SU-DHL-6 (cell line): ENCODE measurements around the gene SGPL1.

Source experiments
- H2AFZ ChIP-seq: fragments of 200-600 bp; sonication (generic); 2 replicates; pipeline ENCODE4 v1.6.1; 2014; ENCODE audit warnings: low read depth, mild to moderate bottlenecking, moderate library complexity, mixed read lengths, antibody characterized with exemption, low read length; ENCODE audit not compliant: severe bottlenecking
- H3F3A ChIP-seq: fragments of 200-600 bp; shearing (Covaris generic); 2 replicates; pipeline ENCODE4 v1.6.0; 2016; ENCODE audit warnings: antibody characterized with exemption, mild to moderate bottlenecking; ENCODE audit not compliant: insufficient read depth
- H3K27ac ChIP-seq: fragments of 200-600 bp; sonication (generic); 2 replicates; pipeline ENCODE4 v1.5.1; 2016; ENCODE audit warnings: low read depth, mild to moderate bottlenecking, low read length, moderate library complexity, mixed read lengths
- H3K27me3 ChIP-seq: fragments of 200-600 bp; sonication (generic), shearing (Covaris generic); 2 replicates; pipeline ENCODE4 v1.6.0; 2014; ENCODE audit warnings: mild to moderate bottlenecking, low read length
- H3K36me3 ChIP-seq: fragments of 200-600 bp; sonication (generic); 2 replicates; pipeline ENCODE4 v1.6.1; 2014; ENCODE audit warnings: mild to moderate bottlenecking, low read length, mixed read lengths
- H3K4me2 ChIP-seq: fragments of 300-600, 200-600 bp; shearing (Covaris generic), sonication (generic); 2 replicates; pipeline ENCODE4 v1.6.0; 2014; ENCODE audit warnings: low read length, low read depth, mild to moderate bottlenecking; ENCODE audit not compliant: poor library complexity, severe bottlenecking
- H3K4me3 ChIP-seq: fragments of 200-600 bp; sonication (generic); 2 replicates; pipeline ENCODE4 v1.5.1; 2014; ENCODE audit warnings: antibody characterized with exemption, low read length, mild to moderate bottlenecking, mixed read lengths; ENCODE audit not compliant: insufficient read depth, poor library complexity, severe bottlenecking
- H3K79me2 ChIP-seq: fragments of 200-600 bp; sonication (generic); 2 replicates; pipeline ENCODE4 v1.6.1; 2014; ENCODE audit warnings: mild to moderate bottlenecking, low read length, moderate library complexity; ENCODE audit not compliant: insufficient read depth
- H3K9ac ChIP-seq: fragments of 200-600 bp; sonication (generic); 2 replicates; pipeline ENCODE4 v1.7.0; 2014; ENCODE audit warnings: mild to moderate bottlenecking, low read length
- H3K9me2 ChIP-seq: fragments of 200-600 bp; sonication (generic); replicated peaks from 2 replicates; pipeline ENCODE4 v1.6.1; 2014; ENCODE audit warnings: low read length; ENCODE audit not compliant: insufficient read depth
- H3K9me3 ChIP-seq: fragments of 200-600 bp; sonication (generic); 2 replicates; pipeline ENCODE4 v1.6.1; 2014; ENCODE audit warnings: low read length, mixed read lengths; ENCODE audit not compliant: insufficient read depth
- H4K20me1 ChIP-seq: fragments of 200-600 bp; sonication (generic); 2 replicates; pipeline ENCODE4 v1.6.1; 2014; ENCODE audit warnings: low read depth, mild to moderate bottlenecking, antibody characterized with exemption, low read length, moderate library complexity, mixed read lengths
- CTCF ChIP-seq: fragments of 200-600 bp; sonication (generic); IDR thresholded peaks from one replicate; pipeline ENCODE4 v1.5.1; 2017; ENCODE audit warnings: antibody characterized with exemption, mild to moderate bottlenecking, low read length, moderate library complexity; ENCODE audit not compliant: insufficient read depth, poor library complexity, severe bottlenecking
- EZH2phosphoT487 ChIP-seq: fragments of 200-600 bp; sonication (generic), shearing (Covaris generic); conservative IDR thresholded peaks from 2 replicates; pipeline ENCODE4 v1.6.1; 2018; ENCODE audit warnings: mild to moderate bottlenecking, antibody characterized with exemption, low read length, moderate library complexity, mixed read lengths

SGPL1 gene

DNA sequence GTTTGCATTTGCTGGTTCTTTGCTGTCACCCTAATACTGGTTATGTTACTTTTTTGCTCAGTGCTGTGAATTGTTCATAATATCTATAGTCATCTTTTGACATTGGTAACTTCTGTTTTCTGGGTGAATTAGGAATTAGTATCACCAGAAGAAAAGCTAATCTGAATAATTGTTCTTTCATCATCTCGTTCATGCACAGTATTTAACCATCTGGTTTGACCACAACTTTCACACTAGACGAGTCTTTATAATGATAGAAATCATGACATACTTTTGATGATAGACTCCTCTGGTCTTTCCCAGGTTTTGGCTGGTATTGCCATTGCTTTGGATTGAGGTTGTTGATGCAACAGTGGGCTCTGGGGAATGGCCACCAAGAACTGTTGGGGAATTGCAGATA is 25.1 kb downstream of the SGPL1 start:
- Histone ChIP-seq H3K36me3 (peaks cover 7% of the 10 kb centered on the region), H3K27me3 (no peaks in the 10 kb centered on the region), H3K9me2 (no peaks in the 10 kb centered on the region), H3K9ac (no peak overlapping the region), H3K9me3 (peaks cover 5% of the 10 kb centered on the region; the same call in 1 of the 2 replicates), H3K79me2 (no peaks in the 10 kb centered on the region), H3K4me3 (no peak overlapping the region), H3K4me2 (no peak overlapping the region), H3K27ac (no peak overlapping the region), H4K20me1 (no peaks in the 10 kb centered on the region), H3F3A (no peaks in the 10 kb centered on the region), H2AFZ (no peak overlapping the region)
- TF ChIP-seq CTCF, result no peak
- TF ChIP-seq EZH2phosphoT487, result no peak

DNA sequence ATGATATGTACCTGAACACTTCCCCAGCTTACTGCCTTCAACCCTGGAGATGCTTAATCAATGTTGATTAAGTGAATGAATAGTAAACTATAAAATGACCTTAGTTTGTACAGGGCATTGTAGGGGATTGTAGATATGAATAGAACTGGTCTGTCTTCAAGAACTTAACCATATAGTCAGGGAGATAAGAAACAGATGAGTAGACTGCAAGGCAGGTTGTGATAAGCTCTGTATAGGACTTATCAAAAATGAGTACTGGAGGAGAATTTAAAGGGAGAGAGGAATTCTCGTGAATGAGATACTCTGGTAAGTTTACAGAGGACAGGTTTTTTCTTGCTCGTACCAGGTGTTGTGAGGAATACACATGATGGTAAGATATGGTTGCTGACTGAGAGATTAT is 27.6 kb downstream of the SGPL1 start:
- Histone ChIP-seq H3K4me2 (no peak overlapping the region), H3K36me3 (peaks cover 3% of the 10 kb centered on the region; the same call in 1 of the 2 replicates)
- no peak for TF ChIP-seq CTCF
- no peak for TF ChIP-seq EZH2phosphoT487

GRCh38 chr10:70843776-70844489 is 28.2 kb downstream of the SGPL1 start:
- Histone ChIP-seq H3F3A (no peaks in the 10 kb centered on the region), H4K20me1 (no peaks in the 10 kb centered on the region), H3K4me3 (no peak overlapping the region), H3K9ac (no peak overlapping the region), H3K27me3 (no peaks in the 10 kb centered on the region), H3K27ac (no peak overlapping the region), H3K4me2 (no peak overlapping the region), H3K79me2 (no peaks in the 10 kb centered on the region), H3K36me3 (peaks cover under 1% of the 10 kb centered on the region; the same call in 1 of the 2 replicates), H3K9me2 (no peaks in the 10 kb centered on the region), H2AFZ (no peak overlapping the region), H3K9me3 (no peaks in the 10 kb centered on the region)
- TF ChIP-seq CTCF, result no peak
- TF ChIP-seq EZH2phosphoT487, result no peak

More for the DNA sequence above, 27.6 kb downstream of the SGPL1 start:
- Histone ChIP-seq H3F3A (no peaks in the 10 kb centered on the region), H2AFZ (no peak overlapping the region), H3K27me3 (no peaks in the 10 kb centered on the region), H3K4me3 (no peak overlapping the region), H3K9me2 (no peaks in the 10 kb centered on the region), H3K9me3 (no peaks in the 10 kb centered on the region), H3K9ac (no peak overlapping the region), H3K27ac (no peak overlapping the region), H4K20me1 (no peaks in the 10 kb centered on the region), H3K79me2 (no peaks in the 10 kb centered on the region)
